ENCODE data around the gene CD226.

DNA sequence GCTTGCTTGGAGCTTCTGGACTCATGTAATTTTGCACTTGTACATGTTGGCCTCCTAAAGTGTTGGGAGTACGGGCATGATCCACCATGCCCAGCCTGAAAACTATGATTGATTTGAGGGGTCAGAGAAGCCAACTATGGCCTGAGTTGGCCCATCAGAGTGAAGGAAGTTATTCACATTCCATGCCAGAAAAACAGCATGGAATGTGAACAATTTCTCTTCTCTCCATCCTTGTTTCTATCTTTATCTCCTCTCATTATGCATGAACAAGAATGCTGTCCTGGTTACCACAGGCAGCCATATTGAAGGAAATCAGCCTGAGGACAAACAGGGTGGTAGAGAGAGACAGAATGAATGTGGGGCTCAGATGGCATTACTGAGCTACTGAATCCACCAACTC is 3.5 kb upstream of the CD226 start:
- TF ChIP-seq EZH2 (IDR thresholded peaks at IDR 0.05; ENCODE audit: insufficient read depth, poor library complexity, severe bottlenecking) (no peak), EZH2phosphoT487 (IDR thresholded peaks at IDR 0.05; ENCODE audit: insufficient read depth, low read depth) (no peak)

All from GM23248 (cell line).